Suppressor macrophage treated with lipopolysaccharide for 1 hour (primary cell): ENCODE results near the gene ATP4A.

Experiments used
- DNase-seq, 3 donors: peaks; one replicate each; pipeline ENCODE4 v3.0.0-alpha.2; 2020 to 2022

The ATP4A gene

DNA sequence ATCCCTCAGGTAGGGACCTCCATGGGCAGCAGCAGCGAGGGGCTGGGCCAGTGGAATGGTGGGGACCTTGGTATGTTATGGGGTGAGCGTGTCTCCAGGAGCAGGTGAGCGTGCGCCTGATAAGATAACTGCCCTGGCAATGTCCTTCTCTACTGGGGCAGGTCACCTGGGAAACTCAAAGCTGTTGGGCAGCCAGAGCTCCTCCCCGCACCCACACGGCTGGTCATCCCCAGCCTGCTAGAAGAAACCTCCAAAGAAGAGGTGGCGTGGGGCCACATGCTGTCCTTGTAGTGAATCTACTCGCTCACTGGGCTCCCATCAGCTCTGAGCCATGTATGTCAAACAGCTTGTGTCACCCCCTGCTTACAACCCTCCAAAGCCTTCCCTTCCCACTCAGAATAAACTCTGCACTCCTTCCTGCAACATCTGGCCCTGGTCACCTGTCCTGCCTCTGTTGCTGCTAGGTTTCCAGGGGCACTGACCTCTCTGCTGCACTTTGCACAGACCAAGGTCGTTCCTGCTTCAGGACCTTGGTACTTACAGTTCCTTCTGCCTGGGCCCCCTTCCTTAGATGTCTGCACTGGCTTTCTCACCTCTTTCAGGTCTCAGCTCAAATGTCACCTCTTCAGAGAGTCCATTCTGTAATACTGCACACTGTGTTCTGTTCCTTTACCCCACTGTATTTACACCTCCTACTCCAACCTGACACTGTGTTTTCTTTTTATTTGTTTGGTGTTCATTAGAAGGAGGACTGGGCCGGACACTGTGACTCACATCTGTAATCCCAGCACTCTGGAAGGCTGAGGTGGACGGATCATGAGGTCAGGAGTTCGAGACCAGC is 1.8 kb upstream of the ATP4A start:
- no peak for DNase-seq

DNA sequence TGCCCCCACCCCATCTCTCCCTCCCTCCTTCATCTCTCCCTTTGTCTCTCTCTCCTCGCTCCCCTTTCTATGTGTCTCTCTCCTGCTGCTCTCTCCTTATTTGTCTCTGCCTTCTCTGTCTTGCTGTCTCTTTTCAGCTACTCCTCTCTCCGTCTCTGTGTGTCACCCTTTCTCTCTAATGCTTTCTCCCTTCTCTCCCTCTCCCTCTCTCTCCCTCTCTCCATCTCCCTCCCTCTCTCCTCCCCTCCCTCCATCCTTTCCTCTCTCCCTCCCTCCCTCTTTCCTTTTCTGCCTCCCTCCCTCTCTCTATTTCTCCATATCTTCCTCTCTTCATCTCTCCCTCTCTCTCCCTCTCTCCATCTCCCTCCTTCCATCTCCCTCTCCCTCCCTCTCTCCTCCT is 682 bp downstream of the ATP4A start:
- no peak for DNase-seq

DNA sequence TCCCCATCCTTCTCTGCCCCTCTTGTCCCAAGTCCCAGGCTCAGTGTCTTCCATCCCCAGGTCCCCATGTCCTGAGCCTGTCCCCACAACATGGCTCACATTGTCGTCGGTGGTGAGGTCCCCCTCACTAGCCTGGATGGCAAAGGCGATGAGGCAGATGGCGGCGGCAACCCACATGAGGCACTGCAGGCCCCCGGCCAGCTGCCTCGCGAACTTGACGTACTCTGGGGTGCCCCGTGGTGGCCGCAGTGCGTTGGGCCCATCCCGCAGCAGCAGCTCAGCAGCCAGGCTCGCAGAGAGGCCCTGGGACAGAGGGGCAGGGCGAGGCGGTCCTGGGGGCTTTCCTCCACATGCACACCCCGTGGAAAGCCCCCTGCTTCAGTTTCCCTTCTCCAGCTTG is 1.1 kb downstream of the ATP4A start:
- no peak for DNase-seq

DNA sequence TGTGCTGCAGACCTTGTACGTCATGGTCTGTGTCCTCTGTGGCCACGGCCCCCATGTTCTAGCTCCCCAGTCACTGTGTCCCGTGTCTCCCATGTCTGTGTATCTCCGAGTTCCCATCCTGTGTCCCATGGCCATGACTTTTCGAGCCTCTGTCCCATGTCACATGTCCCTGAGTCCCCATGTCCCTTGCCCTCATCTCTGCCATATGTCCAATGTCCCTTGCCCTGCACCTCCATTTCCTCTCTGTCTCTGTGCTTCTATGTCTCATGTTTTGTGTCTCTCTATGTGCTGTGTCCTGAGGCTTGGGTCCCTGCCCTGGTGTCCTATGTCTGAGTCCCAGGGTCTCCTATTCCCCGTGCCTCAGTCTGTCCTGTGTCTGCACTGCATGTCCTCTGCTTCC is 2.0 kb downstream of the ATP4A start:
- DNase-seq, result no peak

DNA sequence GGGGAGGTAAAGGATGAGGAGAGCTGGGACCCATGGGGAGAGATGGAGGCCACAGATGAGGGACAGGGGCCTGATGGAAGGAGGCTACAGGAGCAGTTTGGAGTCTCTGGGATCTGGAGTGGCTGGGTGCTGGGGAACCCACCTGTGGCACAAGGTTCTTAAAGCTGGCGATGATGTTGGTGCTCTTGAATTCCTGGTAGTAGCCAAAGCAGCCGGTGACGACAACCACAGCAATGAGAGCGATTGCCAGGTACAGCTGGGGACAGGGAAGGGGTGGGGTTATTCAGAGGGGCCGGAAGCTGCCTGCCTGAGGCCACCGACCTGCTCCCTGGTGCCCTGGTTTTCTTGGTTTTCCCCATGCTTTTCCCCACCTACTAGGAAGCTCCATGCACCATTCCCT is 2.8 kb downstream of the ATP4A start:
- DNase-seq, result no peak

DNA sequence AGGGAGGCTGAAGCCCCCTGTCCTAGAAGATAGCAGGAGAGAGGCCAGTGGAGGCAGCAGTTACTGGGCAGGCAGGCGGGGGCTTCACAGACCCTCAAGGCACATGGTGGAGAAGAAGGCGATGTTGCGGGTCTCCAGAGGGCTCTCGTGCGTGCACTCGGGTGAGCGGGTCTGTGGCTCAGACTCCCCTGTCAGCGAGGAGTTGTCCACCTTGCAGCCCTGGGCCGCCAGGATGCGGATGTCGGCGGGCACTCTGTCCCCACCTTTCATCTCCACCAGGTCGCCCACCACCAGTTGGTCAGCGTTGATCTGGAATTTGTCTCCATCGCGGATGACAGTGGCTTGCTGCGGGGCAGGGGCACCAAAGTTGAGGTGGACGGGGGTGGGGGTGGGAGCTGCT is 3.2 kb downstream of the ATP4A start:
- no peak for DNase-seq

DNA sequence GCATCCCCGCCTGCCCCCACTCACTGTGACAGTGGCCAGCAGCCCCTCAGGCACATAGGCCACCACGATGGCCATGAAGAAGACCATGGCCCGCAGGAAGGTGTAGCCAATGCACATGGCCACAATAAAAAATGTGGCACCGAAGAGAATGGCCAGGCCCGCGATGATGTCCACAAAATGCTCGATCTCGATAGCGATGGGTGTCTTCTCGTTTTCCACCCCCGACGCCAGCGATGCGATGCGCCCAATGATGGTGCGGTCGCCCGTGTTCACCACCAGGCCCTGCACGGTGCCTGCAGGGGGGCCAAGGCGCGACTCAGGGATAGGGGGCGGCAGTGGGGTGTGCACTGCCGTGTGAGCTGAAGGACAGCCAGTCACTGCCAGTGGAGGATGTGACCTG is 3.7 kb downstream of the ATP4A start:
- no peak for DNase-seq

DNA sequence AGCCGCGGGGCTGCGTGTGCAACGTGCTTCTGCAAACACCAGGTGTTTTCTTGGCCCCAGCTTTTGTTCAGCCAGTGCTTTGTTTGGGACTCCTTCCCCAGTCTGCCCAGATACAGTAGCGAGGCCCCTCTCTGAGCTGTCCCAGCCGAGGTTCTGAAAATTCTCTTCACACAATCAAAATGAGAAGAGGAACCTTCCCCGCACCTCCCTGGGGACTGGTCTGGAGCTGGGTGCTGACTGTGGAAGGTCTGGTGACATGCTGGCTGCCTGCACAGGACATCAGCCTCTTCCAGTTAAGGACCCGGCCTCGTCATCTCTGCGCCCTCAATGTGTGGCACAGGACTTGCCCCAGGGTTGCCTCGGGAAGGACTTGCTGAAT is 4.2 kb downstream of the ATP4A start:
- DNase-seq, result no peak

DNA sequence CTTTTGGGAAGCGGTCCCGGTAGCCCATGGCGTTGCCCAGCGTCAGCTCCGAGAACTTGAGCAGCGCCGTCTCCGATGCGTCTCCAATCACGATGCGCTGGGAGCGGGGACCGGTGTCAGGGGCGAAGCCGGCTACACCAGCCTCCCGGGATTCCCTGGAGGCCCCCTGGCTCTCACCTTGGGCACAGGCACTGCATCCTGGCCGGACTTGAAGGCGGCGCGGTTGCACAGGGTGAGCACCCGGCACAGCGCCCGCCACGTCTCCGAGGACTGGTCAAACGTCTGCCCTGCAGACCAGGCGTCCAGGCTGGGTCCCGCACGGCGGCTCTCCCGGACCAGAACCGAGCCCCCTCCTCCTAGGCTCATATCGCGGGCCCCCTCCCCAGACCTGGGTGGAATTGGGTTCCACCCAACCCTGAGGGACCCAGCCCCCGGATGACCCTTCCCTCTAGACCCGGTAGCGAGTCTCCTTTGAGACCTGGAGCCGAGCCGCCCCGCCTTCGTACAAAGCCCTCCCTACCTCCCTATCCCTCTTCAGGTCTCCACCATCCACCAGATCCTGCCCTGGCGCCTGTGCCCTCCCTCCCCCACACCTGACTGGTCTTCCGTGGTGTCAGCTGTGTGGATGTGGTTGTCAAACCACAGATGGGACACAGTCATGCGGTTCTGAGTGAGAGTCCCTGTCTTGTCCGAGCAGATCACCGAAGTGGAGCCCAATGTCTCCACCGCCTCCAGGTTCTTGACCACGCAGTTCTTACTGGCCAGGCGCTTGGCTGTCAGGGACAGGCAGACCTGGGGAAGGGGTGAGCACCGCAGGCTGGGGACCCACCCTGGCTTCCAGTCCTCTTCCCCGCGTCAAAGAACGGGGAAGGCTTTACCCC is 4.8 kb downstream of the ATP4A start:
- DNase-seq, result no peak

DNA sequence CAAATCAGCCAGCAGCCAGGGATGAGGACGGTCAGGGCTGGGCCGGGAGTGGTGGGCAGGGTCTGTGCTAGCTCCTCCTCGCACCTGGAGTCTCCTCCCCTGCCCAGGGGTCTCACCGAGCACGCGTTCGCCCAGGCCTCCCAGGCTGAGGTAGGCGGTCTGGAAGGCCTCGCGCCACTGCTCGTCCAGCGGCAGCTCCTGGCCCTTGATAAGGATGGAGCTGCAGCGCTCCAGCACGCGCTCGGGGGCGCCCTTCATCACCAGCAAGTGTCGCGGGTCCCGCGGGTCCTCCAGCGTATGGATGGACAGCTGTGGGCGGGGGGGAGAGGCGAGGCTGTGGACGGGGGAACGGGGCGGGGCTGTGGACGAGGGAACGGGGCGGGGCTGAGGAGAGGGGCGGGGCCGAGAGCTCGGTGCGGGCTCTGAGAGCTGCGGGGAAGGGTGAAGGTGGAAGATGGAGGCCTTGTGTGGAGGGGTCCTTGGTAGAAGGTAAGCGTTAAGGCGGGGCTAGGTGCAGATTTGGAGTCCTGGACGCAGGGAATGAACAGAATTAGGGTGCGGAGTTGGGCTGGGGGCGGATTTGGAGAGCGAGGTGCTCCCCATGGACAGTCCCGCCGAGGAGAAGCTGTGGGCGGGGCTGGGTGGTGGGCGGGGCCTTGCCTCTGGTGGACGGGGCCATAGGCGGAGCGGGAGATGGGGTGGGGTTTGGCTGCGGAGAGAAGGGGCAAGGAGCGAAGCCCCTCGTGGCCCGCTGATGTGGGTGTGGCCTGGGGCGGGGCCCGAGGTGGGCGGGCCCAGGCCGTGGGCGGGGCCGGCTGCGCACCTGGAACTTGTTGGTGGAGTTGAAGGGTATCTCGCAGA is 5.7 kb downstream of the ATP4A start:
- DNase-seq, result peak; percentile 60 to 77 (median 63)

DNA sequence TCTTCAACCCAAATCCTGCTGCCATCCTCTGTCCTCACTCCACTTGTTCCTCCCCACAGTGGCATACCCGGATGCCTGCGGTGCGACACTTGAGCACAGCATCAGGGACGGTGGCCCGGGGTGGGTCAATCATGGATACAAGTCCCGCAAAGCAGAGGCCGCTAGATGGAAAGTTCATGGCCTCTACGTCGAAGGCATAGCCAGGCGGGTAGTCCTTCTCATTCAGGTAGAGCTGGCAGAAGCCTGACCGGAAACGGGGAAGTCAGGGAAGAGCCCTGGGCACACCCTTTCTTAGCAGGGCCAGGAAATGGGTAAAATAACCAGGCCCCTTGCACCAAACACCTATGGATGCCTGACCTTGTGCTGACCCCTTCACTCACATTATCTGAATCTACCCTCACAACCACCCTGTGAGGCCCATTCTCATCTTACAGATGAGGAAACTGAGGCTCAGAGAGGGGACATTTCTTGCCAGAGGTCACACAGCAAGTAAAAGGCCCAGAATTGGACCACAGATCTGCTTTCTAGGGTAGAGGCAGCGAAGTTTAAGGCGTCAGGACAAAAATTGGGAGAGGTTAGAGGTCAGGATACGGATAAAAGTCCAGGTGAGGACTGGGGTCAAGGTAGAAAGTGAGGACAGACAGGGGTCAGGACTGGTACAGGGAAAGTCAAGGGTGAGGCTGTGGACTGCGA is 6.5 kb downstream of the ATP4A start:
- DNase-seq, result no peak

DNA sequence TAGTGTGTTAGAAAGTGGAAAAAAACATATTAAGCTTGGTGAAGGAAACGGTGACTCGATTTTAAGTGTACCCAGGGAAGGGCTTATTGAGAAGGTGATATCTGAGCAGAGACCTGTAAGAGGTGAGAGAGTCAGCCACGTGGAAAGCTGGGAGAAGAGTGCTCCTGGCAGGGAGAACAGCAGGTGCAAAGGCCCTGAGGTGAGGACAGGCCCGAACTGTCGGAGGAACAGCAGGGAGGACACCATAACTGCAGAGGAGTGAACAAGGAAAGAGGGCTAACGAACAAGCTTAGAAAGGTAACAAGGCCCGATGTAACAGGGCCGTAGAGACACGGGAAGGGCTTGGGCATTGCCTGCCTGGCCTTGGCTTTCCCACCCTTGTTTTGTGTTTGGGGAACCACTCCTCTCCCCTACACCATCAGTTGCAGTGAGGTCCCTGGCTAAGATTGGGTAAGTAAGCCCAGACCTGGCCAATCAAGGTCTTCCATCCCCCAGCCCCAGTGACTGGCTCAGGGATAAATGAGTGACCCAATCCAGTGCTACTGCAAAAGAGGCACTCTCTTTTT is 7.3 kb downstream of the ATP4A start:
- DNase-seq, result no peak

DNA sequence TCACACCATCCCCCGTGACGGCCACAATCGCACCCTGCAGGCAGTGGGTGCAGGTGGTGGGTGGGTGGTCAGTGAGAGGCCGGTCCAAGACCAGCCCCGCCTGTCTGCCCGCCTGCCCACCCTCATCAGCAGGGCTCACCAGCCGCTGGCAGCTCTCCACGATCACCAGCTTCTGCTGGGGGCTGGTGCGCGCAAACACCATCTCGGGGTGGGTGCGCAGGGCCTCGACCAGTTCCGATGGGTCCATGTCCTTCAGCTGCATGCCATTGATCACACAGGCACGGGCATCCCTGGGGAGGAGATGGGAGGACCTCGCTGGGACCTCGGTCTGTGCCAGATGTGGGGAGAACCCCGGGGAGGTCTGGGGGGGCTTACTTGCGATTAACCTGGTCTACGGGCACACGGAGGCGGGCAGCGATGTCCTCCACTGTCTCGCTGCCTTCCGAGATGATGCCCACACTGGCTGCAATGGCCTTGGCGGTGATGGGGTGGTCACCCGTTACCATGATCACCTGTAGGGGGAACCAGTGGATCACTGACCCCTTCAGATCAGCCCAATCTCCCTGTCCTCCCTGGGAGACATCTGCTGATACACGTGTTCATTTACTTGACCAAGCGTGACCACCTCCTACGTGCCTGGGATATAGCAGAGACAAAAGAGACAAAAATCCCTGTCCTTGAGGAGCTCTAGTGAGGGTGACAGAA is 8.0 kb downstream of the ATP4A start:
- DNase-seq, result peak in 1 of 3 donors; percentile 13

DNA sequence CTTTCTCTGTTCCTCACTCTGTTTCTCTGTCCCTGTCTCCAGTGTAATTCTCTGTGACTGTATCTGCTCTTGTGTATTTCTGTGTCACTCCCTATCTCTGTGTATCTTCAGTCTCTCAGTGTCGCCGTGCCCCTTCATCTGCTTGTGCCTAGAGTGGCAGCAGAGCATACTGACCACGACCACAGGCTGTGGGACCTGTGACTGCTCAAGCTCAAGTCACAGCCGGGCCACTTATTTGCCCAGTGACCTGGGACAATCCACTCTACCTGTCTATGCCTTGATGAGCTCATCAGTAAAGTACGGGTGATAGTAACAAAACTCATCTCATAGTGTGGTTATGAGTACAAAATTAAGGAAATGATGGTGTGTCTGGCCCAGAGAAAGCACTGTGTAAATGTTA is 9.4 kb downstream of the ATP4A start:
- no peak for DNase-seq

DNA sequence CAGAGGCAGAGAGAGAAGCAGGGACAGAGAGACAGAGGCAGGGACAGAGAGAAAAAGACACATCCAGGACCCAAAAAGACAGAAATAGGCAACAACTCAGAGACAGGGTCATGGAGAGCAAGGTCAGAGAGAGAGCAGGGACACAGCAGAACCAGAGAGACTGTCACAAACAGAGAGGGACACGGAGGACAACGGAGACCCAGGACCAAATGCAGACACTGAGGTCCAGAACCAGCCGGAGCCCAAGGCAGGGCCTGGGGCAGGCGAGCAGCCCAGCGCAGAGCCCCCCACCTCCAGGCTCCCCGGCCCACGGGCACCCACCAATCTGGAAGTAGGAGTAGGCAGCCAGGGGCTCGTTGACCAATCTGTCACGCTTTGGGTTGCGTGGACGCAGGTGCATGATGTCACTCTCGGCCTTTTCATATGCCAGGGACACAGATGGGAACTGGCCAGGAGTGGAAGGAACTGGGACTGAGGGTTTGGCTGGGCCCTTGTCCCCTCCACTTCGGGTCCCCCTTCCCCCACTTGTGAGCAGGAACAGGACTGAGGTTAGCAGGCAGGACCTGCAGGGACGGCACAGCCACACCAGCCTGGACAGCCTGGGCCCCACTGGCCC is 10.0 kb downstream of the ATP4A start:
- DNase-seq, result no peak

DNA sequence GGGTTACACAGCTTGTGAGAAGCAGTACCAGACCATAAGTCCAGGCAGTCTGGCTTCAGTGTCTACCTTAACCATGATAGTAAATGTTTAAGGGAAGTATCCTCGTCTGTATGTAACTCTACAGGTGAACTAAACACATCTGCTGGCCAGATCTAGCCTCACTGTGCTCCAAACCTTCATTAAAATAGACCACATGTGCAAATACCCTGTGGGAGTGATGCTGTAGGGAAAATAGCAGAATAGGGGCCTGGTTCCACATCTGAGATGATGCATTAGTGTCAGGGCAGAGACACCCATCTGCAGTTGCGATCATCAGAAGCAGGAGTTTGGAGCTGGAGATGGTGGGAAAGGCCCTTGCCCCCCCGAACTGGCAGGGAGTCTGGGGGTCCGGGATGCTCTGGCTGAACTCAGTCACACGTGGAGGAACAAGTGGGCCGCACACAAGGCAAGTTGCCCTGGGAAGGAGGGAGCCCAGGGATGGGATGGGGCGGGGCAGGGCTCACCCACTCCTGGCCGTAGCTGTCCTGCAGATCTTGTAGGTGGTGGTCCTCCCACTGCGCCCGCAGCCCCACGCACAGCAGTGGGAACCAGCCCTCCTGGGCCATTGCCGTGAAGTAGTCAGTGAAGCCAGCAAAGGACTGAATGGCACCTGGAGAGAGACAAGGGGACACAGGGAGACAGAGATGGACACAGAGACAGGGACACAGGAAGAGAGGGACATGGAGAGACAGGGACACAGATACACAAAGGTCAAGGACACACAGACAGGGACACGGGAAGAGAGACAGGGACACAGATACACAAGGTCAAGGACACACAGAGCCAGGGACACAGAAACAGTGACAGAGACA is 10.7 kb downstream of the ATP4A start:
- DNase-seq, result no peak

DNA sequence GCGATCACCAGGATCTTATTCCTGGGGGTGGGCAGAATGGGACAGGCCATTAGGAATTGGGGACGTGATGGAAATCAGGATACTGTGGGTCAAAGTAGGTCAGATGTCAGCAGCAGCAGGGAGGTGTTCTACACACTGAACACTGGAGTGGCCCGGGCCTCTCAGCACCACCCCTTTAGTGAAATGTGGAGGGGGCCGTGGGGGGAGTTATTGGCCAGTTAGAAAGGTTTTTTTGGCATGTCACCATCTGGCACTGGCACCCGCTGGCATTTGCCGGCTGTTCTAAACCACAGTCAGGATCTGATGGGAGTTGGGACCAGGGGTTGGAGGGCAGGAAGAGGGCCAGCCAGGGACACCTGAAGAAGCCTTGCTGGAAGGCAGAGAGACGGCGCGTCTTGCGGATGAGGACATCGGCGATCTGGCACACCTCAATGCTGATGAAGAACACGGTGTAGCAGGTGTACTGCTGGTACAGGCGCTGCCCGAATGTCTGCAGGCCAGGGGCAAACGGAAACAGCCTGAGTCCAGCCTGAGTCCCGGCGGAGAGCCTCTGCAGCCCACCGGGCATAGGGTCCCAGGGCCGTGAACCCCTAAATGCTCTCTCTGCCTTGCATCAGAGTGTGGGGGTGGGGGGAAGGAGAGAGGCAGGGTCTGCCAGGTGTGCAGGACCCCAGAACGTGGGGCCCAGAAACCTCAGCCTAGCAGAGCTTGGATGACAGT is 12.2 kb downstream of the ATP4A start:
- DNase-seq, result no peak

DNA sequence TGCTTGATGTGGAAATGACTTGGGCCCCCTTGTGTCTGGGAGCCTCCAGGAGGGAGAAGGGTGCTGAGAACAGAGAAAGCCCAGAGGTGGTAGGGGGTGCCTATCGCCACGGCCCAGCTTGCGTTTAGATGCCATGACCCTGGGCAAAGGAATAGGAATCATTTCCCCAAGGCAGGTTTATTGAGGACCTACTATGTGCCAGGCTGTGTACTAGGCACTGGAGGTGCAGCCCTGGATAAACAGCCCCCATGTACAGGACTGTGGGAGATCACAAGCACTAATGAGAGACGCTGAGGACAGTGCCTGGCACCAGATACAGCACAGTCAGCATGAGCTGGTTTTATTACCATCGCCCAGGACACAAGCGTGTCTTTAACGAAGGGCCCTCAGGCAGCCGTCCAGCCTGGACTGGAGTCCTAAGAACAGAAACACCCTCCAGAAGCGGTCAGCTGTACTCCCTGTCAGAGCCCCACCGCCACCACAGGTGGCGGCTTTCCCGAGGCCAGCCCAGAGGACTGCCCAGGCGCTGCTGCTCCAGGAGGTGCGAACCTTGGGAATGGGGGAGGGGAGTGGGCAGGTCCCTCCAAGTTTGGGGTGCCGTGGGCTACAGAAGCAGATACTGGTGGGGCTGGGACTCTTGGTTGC is 13.5 kb downstream of the ATP4A start:
- no peak for DNase-seq
